Muscle of arm (tissue), 14 donors: ENCODE results near the gene RNF20. TPM values are rescaled to one million over a fixed set of nuclear protein-coding genes. Genes with fewer than 3 reads are reported as not detected.
"Not testable (repeated sequence)": the region's sequence is repeated elsewhere in the genome, so short reads cannot be mapped to it uniquely, and the experiment has no call there.

Source experiments
- DNase-seq: peaks from one replicate; pipeline ENCODE4 v3.0.0-alpha.2; 2013
- long read RNA-seq, 11 donors: transcript quantifications; one replicate each; lab custom pipeline, GENCODE V29; 2026
- polyA plus RNA-seq, 12 donors: library from polyadenylated mRNA; unstranded; fragments of 120-200 nt; gene quantifications; one replicate each; pipeline ENCODE4 v1.2.1, GENCODE V29; 2013; ENCODE audit not compliant: insufficient read length in 12 of 12

The RNF20 gene, protein sequence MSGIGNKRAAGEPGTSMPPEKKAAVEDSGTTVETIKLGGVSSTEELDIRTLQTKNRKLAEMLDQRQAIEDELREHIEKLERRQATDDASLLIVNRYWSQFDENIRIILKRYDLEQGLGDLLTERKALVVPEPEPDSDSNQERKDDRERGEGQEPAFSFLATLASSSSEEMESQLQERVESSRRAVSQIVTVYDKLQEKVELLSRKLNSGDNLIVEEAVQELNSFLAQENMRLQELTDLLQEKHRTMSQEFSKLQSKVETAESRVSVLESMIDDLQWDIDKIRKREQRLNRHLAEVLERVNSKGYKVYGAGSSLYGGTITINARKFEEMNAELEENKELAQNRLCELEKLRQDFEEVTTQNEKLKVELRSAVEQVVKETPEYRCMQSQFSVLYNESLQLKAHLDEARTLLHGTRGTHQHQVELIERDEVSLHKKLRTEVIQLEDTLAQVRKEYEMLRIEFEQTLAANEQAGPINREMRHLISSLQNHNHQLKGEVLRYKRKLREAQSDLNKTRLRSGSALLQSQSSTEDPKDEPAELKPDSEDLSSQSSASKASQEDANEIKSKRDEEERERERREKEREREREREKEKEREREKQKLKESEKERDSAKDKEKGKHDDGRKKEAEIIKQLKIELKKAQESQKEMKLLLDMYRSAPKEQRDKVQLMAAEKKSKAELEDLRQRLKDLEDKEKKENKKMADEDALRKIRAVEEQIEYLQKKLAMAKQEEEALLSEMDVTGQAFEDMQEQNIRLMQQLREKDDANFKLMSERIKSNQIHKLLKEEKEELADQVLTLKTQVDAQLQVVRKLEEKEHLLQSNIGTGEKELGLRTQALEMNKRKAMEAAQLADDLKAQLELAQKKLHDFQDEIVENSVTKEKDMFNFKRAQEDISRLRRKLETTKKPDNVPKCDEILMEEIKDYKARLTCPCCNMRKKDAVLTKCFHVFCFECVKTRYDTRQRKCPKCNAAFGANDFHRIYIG
- polyA plus RNA-seq = 10 to 100 TPM in 11 of 12 donors, not detected in 1; 33.7 to 48.2 (median 40.4) TPM
- long read RNA-seq, donor 1, partial matches to known transcripts = 5 of 5 reads
- long read RNA-seq, donor 1, other reads (novel, unspliced or antisense) = 0 of 5 reads
- long read RNA-seq, donor 2, partial matches to known transcripts = 11 of 16 reads
- long read RNA-seq, donor 2, other reads (novel, unspliced or antisense) = 5 of 16 reads
- long read RNA-seq, donor 3 = 0 reads
- long read RNA-seq, donor 4, partial matches to known transcripts = 0 of 2 reads
- long read RNA-seq, donor 4, other reads (novel, unspliced or antisense) = 0 of 2 reads
- long read RNA-seq, donor 5 = 0 reads
- long read RNA-seq, donor 6, partial matches to known transcripts = 0 of 1 reads
- long read RNA-seq, donor 6, other reads (novel, unspliced or antisense) = 0 of 1 reads
- long read RNA-seq, donor 7, partial matches to known transcripts = 0 of 1 reads
- long read RNA-seq, donor 7, other reads (novel, unspliced or antisense) = 0 of 1 reads
- long read RNA-seq, donor 8, partial matches to known transcripts = 26 of 28 reads
- long read RNA-seq, donor 8, other reads (novel, unspliced or antisense) = 0 of 28 reads
- long read RNA-seq, donor 9, partial matches to known transcripts = 0 of 1 reads
- long read RNA-seq, donor 9, other reads (novel, unspliced or antisense) = 0 of 1 reads
- long read RNA-seq, donor 10, partial matches to known transcripts = 14 of 17 reads
- long read RNA-seq, donor 10, other reads (novel, unspliced or antisense) = 0 of 17 reads
- long read RNA-seq, donor 11, partial matches to known transcripts = 9 of 10 reads
- long read RNA-seq, donor 11, other reads (novel, unspliced or antisense) = 0 of 10 reads

DNA sequence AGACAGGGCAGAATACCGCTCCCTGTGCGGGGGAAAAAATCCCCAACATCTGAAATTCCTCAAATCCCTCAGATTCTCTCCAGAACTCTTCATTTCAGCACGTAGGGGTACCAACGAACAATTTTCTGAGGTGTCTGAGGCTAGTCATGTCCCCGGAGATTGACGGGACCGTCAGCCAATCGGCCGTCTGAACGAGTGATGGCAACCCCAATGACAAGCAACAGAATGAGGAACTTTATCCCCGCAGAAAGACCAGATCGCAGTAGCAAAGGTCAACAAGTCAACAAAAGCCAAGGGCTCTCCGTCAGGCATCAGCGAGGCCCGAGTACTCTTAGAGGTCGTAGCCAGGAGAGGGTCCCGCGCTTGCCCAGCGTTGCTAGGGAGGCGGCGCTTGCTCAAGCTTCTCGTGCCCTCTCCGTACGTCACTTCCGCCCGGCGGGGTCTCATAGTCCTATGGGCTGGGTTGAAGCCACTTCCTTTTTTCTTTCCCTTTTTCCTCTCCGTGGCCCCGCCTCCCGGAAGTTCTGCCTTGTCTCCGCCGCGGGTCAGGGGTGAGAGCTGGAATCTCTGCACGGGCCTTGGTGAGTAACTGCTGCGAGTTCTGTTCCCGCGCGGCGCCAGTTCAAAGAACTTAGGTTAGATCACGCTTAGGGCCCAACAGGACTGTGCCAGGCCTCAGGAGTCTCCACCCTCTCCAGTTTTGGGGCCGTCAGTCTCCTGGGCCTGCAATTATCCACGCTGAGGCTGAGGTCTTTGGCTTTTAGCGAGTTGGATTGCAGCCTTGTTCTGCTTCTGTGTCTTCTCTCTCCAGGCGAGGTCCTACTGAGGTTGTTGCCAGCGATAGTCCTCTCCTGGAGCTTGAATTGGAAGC is at the start of gene RNF20:
RNF20 (plus strand) TSS at position 520 of the 871 bp plus-strand sequence. CDS start 1,571 bp downstream, outside the sequence.
- DNase-seq = peak; percentile 99

DNA sequence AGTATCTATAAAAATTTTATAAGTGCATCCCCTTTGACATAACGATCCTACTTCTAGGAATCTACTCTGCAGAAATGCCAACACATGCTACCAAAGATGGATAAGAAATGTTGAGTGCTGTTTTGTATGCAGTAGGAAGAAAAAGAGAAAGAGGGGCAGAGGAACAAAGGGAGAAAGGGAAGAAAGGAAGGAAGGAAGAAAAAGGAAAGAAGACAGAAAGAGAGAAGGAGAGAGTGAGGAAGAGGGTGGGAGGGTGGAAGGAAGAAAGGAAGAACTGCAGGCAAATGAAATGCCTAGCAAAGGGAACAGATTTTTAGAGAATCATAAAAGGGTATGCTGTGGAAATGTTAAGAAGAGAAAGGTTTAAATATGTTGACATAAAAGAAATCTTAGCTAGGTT is 49.6 kb upstream of the RNF20 start:
- DNase-seq = no peak

DNA sequence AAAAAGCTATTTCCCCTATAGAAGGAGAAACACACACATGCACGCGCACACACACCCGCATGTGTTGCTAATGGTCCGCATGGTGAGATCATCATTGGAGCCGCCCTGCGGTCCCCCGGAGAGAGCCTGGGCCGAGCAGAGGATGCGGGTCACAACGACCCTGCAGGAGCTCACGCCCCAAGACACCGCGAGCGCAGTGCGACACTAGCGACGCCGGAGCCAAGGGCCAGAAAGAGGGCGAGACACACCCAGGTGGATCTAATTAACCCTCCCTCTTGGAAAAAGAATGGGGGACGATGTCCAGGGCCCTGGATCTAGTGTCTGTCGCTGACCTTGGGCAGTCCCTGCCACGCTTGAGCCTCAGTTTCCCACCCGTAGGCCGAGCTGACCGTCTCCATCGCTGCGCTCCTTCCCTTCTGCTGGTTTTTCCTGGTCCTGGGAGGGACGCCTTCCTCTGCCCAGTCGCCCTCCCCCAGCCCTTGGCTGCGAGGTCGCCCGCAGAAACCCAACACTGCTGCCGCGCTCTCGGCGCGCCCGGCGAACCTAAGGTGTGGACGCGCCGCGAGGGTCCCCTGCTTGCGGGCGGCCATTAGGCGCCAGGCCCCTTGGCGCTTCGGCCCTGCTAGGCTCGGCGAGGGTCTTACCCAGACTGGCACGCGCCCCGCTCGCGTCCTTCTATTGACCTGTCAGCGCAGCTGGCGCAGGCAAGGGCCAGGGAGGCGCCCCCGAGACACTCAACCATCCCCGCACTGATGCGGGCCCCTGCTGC is 47.5 kb upstream of the RNF20 start:
- peak; percentile 18 for DNase-seq

DNA sequence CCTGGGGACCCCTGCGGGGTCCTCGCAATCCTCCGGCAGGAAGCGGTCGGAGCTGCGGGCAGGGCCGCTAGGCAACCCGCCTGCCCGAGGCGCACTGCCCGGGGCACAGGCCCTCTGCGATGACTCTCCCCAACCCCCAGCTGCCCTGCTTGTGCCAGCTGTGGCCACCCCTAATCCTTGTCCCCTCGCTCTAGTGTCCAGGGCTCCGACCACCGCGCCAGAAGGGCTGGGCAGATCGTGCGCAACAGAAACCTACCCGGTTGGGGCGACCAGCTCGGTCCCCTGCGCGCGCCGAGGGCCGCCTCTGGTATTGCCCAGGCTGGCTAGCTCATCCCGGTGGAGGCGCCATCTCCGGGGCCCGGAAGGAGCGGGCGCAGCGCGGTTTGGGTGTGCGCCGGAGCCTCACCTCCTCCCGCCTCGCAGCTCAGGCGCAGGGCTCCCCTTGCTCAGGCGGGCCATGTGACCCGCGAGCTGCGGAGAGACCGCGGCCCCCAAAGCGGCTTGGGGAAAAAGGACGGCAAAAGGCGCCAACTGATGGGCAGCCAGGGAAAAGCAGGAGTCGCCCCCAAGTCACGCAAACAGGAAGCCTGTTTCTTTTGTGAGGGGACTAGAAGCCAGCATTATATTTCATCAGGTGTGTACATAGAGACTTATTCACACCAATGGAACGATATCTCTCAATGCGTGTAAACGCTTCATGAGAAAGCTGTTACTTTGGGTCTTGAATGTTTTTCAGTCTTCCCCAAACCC is 46.8 kb upstream of the RNF20 start:
- peak; percentile 19 for DNase-seq

DNA sequence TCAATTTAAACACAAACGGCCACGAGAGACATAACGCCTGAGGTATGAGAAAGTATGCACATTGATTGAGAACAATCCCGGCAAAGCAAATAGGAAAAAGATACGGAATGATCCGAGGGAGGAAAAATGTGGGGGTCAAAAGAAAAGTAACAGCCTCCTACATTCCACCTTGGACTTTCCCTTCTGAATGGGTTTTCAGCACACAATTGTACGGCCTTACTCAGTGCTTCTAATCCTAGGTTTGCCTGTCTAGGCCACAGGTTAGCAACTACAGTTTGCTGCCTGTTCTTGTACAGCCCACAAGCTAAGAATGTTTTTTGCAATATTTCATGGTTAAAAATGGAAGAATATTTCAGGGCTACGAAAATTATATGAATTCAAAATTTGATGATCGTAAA is 46.2 kb upstream of the RNF20 start:
- no peak for DNase-seq

DNA sequence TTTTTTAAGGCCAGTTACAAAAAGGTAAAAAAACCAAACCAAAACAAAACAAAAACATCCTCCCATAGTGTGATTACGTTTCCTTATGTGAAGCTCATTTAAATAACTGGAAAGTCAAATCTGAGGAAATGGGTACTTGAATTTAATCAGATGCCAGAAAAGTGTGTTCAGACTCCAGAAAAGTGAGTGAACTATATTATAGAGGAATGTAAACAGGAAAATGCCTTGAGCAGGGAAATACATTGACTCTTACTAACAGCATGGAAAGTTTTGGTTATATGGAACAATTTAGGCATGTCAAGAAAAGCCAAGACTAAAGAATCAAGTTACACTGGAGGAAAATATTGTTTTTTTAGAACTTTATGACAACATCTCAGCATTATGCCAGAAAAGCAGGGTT is 37.8 kb upstream of the RNF20 start:
- DNase-seq = no peak

DNA sequence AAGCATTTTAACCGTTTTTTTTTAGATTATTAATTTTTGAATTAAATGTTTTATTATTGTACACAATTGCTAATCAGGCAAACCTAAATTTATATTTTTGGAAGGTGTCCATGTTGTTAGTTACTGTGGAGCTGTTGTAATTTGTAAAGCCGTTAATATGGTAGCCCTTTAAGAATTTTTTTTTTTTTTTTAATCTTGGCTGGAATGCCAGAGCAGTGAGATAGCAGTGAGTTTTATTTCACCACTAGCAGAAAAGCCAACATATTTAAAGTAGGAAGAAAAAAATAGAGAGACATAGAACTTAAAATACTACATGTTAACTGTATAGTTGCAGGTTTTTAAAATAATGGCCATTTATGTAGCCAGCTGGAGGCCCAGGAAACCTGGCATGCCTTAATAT is 35.3 kb upstream of the RNF20 start:
- DNase-seq = no peak

DNA sequence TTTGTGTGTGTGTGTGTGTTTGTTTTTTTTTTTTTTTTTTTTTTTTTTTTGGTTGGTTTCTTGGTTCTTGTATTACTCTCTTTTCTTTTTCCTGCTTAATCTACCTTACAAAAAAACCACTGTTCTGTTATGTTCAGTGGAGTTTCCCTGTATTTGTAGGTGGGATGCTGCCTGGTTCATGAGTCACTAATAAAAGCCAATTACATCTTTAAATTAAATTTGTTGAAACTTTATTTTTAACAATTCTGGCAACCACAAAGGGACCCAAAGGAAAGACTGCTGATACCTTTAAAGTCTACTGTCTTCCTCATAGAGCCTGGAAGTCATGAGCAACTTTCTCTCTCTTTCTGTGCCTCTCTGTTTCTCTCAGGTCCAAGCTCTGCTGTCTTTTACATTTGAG is 29.5 kb upstream of the RNF20 start:
- no peak for DNase-seq

DNA sequence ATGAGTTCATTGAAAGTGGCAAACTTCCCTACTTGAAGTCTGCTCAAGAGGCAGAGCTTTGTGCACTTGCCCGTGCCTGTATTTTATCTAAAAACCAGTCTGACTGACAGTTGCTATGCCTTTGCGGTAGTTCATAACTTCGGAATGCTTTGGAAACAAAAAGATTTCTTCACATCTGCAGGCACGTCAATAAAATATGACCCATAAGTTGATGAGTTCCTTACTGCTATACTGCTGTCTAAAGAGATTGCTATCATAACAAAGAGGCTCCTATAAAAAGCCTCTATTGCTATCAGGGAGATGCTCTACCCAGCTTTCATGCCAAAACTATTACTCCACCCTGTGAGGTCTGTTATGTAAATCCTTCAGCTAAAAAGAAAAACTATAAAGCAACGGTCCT is 25.4 kb upstream of the RNF20 start:
- no peak for DNase-seq

DNA sequence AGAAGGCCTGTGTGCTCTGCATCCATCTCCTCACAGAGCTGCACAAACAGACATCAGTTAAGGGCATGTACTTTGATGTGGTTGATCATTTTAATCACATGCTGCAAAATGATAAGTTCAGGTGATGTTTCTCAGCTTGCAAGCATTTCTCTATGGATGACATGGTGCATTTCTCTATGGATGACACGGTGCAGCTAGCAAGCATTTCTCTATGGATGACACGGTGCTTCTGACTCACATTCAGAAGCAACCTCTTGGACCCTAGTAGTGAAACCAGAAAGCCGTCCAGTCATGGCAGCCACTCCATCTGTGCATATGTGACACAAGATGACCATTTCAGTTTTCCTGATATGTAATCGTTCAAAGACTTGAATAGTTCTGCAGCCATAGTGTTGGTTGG is 24.1 kb upstream of the RNF20 start:
- no peak for DNase-seq

DNA sequence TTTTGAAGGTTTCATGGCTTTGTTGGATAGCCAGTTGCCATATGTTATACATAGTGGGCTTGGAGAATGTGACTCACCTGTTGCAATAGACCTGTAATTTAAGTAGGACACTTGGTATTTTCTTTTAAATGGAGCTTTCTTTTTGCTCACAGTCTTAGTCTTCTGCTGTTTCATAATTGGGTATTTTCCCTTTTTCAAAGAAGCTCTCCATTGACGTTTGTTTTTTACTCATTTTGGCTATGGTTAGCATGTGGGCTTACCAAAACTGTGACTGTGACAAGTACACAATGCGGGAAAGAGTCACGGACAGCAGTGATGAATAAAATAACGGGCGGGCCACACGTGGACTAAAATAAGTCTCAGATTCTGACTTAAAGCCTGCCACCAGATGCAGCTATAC is 23.2 kb upstream of the RNF20 start:
- DNase-seq = no peak

DNA sequence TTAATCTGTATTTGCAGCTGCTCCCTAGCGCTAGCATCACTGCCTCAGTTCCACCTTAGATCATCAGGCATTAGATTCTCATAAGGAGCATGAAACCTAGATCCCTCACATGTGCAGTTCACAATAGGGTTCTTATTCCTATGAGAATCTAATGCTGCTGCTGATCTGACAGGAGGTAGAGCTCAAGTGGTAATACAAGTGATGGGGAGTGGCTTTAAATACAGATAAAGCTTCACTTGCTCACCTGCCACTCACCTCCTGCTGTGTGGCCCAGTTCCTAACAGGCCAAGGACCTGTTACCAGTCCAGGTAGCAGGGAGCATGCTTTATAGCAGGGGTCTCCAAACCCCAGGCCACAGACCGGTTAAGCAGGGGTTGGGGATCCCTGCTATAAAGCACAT is 22.6 kb upstream of the RNF20 start:
- no peak for DNase-seq

DNA sequence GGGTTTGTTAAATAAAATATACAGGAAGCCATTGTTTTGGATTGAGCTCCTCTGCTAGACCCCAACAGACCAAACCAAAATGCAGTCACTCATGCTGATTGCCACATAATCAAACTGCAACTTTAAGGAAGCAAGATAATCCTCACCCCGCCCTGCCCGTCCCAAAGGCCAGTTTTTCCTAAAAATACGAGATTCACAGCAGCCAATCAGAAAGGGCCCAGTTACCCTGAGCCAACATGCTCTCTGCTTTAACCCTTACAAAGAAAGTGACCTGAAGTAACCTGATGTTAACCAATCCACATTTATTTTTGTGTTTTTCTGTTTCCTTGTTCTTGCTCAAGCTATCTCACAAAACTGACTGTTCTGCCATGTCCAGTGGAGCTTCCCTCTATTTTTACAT is 21.5 kb upstream of the RNF20 start:
- no peak for DNase-seq

DNA sequence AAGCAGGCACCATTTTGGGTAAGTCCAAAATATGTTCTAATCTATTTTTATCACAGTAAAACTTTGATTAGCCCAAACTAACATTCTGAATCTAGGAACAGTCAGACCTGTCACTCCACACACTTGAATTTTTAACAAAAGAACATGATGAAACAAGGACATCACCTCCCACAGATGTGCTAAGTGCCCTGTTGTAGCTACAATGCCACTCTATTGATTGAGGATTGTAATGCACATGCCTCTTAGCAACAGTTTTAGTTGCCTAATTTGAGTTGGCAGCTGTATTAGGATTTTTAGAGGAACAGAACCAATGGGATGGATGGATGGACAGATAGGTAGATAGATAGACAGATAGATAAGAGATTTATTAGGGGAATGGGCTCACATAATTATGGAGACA is 20.3 kb upstream of the RNF20 start:
- DNase-seq = no peak

DNA sequence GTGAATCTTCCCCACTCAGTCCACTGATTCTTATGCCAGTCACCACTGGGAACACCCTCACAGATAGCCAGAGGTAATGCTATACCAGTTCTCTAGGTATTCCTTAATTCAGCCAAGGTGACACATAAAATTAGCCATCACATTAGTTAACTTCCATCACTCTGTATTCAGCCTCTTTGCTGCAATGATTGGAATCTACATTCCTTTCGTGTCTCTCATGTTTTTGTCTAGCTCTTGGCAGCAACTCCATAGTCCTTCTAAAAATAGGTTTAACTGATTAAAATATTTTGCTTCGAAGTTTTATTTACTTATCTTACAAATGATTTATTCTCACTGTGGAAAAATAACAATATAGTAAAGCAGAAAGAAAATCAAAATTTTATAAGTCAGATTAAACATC is 19.6 kb upstream of the RNF20 start:
- no peak for DNase-seq

DNA sequence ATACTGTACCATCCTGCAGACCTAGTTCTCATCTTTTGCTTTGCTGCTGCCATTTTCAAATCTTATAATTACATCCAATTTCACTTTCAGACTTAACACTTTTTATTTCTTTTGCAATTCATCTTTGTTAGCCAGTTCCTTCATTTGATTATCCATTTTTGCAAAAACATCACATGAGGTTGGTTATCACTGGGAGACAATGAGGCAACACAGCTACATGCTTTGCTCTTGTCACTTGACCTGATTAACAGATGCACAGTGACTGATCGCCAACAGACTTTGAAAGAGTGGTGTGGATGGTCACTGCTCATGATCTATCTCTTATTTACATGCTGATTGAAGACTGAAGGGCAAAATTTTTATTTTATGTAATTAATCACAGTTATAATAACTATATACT is 17.0 kb upstream of the RNF20 start:
- no peak for DNase-seq

DNA sequence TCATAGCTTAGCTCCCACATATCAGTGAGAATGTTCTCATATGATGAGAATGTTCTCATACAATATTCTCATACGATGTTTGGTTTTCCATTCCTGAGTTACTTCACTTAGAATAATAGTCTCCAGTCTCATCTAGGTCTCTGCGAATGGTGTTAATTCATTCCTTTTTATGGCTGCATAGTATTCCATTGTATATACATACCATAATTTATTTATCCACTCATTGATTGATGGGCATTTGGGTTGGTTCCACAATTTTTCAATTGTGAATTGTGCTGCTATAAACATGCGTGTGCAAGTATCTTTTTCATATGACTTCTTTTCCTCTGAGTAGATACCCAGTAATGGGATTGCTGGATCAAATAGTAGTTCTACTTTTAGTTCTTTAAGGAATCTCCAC is 15.2 kb upstream of the RNF20 start:
- DNase-seq = not testable (repeated sequence)

DNA sequence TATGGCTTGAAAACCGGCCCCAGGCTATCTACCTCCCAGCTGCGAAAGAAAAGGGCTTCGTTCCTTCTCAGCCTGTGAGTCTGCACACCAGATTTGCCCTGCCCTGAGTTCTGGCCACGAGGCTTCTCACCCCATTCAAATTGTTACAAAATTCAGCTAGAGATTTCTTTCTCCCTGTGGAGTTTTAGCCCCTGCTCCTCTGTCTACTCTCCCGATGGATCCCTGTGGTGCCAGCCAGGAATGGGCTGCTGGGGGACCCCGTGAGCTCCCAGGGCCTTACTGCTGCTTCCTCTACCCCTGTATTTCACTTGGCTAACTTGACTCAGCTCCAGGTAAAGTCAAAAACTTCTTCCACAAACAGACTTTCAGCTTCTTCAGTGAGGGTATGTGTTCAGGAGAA is 9.3 kb upstream of the RNF20 start:
- no peak for DNase-seq
